ENCODE results near the gene FCHSD1. TPM values are rescaled to one million over a fixed set of nuclear protein-coding genes. Genes with fewer than 3 reads are reported as not detected.

FCHSD1 gene
- total RNA-seq, 4 donors from 2014 or later, result 2.4 to 27.2 (median 11.3) TPM

DNA sequence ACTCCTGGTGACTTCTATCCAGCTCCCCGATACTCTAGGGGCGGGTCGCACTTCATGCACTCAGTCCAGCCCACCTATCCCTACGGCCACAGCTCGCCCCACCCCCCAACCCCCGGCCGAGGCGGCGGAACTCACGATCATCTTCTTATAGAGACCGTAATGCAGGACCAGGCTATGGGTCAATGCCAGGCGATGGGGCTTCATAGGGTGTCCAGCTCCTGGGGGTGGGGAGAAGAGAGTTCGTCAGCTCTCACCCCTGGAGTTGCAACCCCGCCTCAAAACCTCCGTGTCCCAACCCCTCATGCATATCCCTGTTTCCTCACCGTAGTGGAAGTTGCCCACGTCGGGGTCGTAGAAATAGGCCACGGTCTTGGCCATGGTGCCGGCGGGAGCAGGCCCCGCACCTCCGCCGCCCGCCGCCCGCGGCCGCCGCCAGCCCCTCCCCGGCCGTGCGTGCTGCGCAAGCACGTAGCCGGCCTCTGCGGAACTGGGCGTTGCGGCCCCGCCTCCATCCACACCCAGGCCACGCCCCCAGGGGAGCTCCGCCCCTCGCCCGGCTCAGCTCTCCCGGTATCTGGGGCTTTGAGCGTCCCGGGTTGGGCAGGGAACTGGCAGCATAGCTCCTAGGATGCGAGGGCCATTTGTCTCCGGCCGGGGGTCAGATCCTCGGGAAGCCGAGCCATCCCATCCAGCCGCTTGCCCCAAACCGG, 14.7 kb downstream of the FCHSD1 start, which contains the start of the genes HDAC3 and RELL2:
Gene HDAC3, minus strand, starts transcription at position 437 of the 710 bp plus-strand sequence. Its CDS starts 59 bp downstream, at position 378.
Gene RELL2, plus strand, starts transcription at position 585 of the 710 bp plus-strand sequence. CDS start 1,229 bp downstream, outside the sequence.
- TF ChIP-seq, protein P1, sequence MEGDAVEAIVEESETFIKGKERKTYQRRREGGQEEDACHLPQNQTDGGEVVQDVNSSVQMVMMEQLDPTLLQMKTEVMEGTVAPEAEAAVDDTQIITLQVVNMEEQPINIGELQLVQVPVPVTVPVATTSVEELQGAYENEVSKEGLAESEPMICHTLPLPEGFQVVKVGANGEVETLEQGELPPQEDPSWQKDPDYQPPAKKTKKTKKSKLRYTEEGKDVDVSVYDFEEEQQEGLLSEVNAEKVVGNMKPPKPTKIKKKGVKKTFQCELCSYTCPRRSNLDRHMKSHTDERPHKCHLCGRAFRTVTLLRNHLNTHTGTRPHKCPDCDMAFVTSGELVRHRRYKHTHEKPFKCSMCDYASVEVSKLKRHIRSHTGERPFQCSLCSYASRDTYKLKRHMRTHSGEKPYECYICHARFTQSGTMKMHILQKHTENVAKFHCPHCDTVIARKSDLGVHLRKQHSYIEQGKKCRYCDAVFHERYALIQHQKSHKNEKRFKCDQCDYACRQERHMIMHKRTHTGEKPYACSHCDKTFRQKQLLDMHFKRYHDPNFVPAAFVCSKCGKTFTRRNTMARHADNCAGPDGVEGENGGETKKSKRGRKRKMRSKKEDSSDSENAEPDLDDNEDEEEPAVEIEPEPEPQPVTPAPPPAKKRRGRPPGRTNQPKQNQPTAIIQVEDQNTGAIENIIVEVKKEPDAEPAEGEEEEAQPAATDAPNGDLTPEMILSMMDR (IDR thresholded peaks at IDR 0.05), result peak in 2 of 4 experiments; percentile 5 to 25
- TF ChIP-seq POLR2A (IDR thresholded peaks at IDR 0.05), result peak; percentile 88 to 93
- Histone ChIP-seq H3K4me3 (peak within 1 kb of the TSS; percentile 70 to 92), H3K9me3 (no peaks in the 10 kb centered on the region), H3K27ac (peak within 1 kb of the TSS; percentile 44 to 58), H3K27me3 (no peaks in the 10 kb centered on the region), H3K4me1 (peaks cover 6 to 13% of the 10 kb centered on the region in 2 donors), H3K36me3 (no peaks in the 10 kb centered on the region)
- peak; percentile 92 to 96 for DNase-seq
- intact Hi-C loops (cut with DNase I; ENCODE audit: low total_unique reads), result no loop called here

GRCh38 chr5:141636106-141636412, 15.2 kb downstream of the FCHSD1 start:
- Histone ChIP-seq H3K36me3 (no peaks in the 10 kb centered on the region), H3K4me1 (peaks cover 6 to 13% of the 10 kb centered on the region in 2 donors), H3K9me3 (no peaks in the 10 kb centered on the region), H3K27ac (peak overlapping the region; percentile 44 to 58), H3K4me3 (peak overlapping the region; percentile 70 to 92), H3K27me3 (no peaks in the 10 kb centered on the region)
- intact Hi-C loops (cut with DNase I; ENCODE audit: low total_unique reads), result no loop called here
- DNase-seq, result no peak
- TF ChIP-seq POLR2A (IDR thresholded peaks at IDR 0.05), result no peak
- TF ChIP-seq, protein P1 (IDR thresholded peaks at IDR 0.05), result no peak

GRCh38 chr5:141635646-141636045, 15.6 kb downstream of the FCHSD1 start:
- peak overlapping the region; percentile 70 to 92 for H3K4me3 ChIP-seq
- no peaks in the 10 kb centered on the region for H3K27me3 ChIP-seq
- peak overlapping the region in 1 of 2 donors; percentile 58 for H3K27ac ChIP-seq
- H3K9me3 ChIP-seq, result no peaks in the 10 kb centered on the region
- TF ChIP-seq POLR2A (IDR thresholded peaks at IDR 0.05), result no peak
- TF ChIP-seq, protein P1 (IDR thresholded peaks at IDR 0.05), result no peak
- DNase-seq, result no peak
- peaks cover 6 to 13% of the 10 kb centered on the region in 2 donors for H3K4me1 ChIP-seq
- no peaks in the 10 kb centered on the region for H3K36me3 ChIP-seq
- intact Hi-C loops (cut with DNase I; ENCODE audit: low total_unique reads), result no loop called here

DNA sequence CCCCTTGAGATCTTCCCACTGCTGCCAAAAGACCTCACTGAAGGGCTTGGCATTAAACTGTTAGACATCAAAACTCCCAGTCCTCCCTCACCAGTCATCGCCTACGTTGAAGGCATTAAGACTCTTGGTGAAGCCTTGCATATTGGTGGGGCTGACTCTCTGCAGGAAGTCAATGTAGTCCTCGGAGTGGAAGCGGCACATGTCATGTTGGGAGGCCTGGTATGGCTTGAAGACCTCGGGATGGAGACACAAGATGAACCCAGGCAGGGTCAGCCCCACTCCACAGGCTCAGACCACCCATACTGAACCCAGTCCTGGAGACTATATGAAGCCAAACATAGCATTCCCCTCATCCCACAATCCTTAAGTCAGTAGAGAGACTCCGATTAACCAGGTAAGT, 16.5 kb downstream of the FCHSD1 start:
- H3K4me3 ChIP-seq, result no peak overlapping the region
- intact Hi-C loops (cut with DNase I; ENCODE audit: low total_unique reads), result no loop called here
- no peaks in the 10 kb centered on the region for H3K9me3 ChIP-seq
- no peaks in the 10 kb centered on the region for H3K36me3 ChIP-seq
- TF ChIP-seq POLR2A (IDR thresholded peaks at IDR 0.05), result no peak
- TF ChIP-seq, protein P1 (IDR thresholded peaks at IDR 0.05), result no peak
- no peak for DNase-seq
- H3K27me3 ChIP-seq, result no peaks in the 10 kb centered on the region
- peaks cover 6 to 13% of the 10 kb centered on the region in 2 donors for H3K4me1 ChIP-seq
- H3K27ac ChIP-seq, result no peak overlapping the region

DNA sequence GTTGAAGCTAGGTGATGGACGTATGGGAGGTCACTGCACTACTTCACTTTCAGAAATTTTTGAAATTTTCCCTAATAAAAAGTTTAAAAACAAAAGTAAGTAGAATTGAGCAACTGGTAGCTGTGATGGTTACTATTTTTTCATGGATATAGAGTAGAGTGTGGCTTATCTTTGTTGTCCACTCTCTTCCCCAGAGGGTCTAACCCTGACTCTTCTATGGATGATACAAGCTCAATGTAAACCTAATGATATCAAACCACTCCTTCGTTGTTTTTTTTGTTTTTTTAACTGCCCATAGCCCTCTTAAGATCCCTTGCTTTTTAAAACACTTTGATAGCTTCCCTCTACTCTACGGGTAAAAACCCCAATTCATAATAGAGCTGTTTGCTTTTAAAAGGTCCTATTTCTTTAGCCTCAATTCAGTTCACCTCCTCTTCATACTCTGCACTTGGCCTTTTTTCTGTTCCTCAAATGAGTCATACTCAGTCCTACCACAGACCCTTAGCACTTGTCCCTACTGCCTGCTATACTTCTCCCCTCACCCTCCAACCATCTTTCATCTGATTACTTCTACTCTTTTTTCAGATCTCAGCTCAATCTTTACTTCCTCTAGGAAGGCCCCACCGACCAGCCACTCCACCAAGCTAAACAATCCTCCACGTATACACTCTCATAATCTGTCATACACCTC, 17.2 kb downstream of the FCHSD1 start:
- no peak for DNase-seq
- H3K36me3 ChIP-seq, result no peaks in the 10 kb centered on the region
- H3K4me3 ChIP-seq, result no peak overlapping the region
- peaks cover 6 to 13% of the 10 kb centered on the region in 2 donors for H3K4me1 ChIP-seq
- intact Hi-C loops (cut with DNase I; ENCODE audit: low total_unique reads), result no loop called here
- no peaks in the 10 kb centered on the region for H3K27me3 ChIP-seq
- no peak overlapping the region for H3K27ac ChIP-seq
- no peaks in the 10 kb centered on the region for H3K9me3 ChIP-seq
- no peak for TF ChIP-seq POLR2A (IDR thresholded peaks at IDR 0.05)
- TF ChIP-seq, protein P1 (IDR thresholded peaks at IDR 0.05), result no peak

Data from uterus (tissue), 4 donors.